ENCODE data around the gene CNTNAP5.

The CNTNAP5 gene

GRCh38 chr2:124666976-124667375, 641.9 kb downstream of the CNTNAP5 start:
- TF ChIP-seq CTCF (IDR thresholded peaks at IDR 0.05; ENCODE audit: low read depth, low read length): no peak
- no peak overlapping the region for H3K4me3 ChIP-seq (ENCODE audit: low read depth, low read length)

- no peak overlapping the region for H3K4me3 ChIP-seq (ENCODE audit: low read depth, low read length)
- no peak for TF ChIP-seq CTCF (IDR thresholded peaks at IDR 0.05; ENCODE audit: low read depth, low read length)
Measured at GRCh38 chr2:124668161-124668560, 643.1 kb downstream of the CNTNAP5 start.

- no peak overlapping the region for H3K4me3 ChIP-seq (ENCODE audit: low read depth, low read length)
- TF ChIP-seq CTCF (IDR thresholded peaks at IDR 0.05; ENCODE audit: low read depth, low read length): no peak
Measured at GRCh38 chr2:124670187-124670586, 645.1 kb downstream of the CNTNAP5 start.

- TF ChIP-seq CTCF (IDR thresholded peaks at IDR 0.05; ENCODE audit: low read depth, low read length): no peak
- H3K4me3 ChIP-seq (ENCODE audit: low read depth, low read length): no peak overlapping the region
Measured at GRCh38 chr2:124678043-124678442, 653.0 kb downstream of the CNTNAP5 start.

GRCh38 chr2:124683536-124684428, 658.7 kb downstream of the CNTNAP5 start:
- no peak overlapping the region for H3K4me3 ChIP-seq (ENCODE audit: low read depth, low read length)
- TF ChIP-seq CTCF (IDR thresholded peaks at IDR 0.05; ENCODE audit: low read depth, low read length): no peak

- TF ChIP-seq CTCF (IDR thresholded peaks at IDR 0.05; ENCODE audit: low read depth, low read length): no peak
- H3K4me3 ChIP-seq (ENCODE audit: low read depth, low read length): no peak overlapping the region
Measured at GRCh38 chr2:124689348-124689747, 664.3 kb downstream of the CNTNAP5 start.

GRCh38 chr2:124692216-124692615, 667.1 kb downstream of the CNTNAP5 start:
- TF ChIP-seq CTCF (IDR thresholded peaks at IDR 0.05; ENCODE audit: low read depth, low read length): no peak

More at GRCh38 chr2:124692216-124692615, 667.1 kb downstream of the CNTNAP5 start:
- H3K4me3 ChIP-seq (ENCODE audit: low read depth, low read length): no peak overlapping the region
